Measurements from ENCODE around the gene GADD45B. TPM values are rescaled to one million over a fixed set of nuclear protein-coding genes. Genes with fewer than 3 reads are reported as not detected.

The GADD45B gene
- total and polyA plus RNA-seq, 10 of the 15 experiments (the other 5 are each of a cell fraction or from before 2014, with no cell fraction given) = 2.4 to 180 (median 91.1) TPM

GRCh38 chr19:2426611-2427428 is 49.1 kb upstream of the GADD45B start:
- CTCF ChIA-PET = interaction anchor here (0.6 to 1.5 kb wide), 6 partner anchors 11 to 222 kb away, joined by 3 to 6 read pairs (median 4); no protein-coding TSS in a partner anchor
- SMC1A ChIA-PET (ENCODE audit: uncharacterized antibody, unreplicated experiment) = interaction anchor here (1.3 kb wide), 1 partner anchor 271 kb away, joined by 6 read pairs; no protein-coding TSS in a partner anchor
- H3K27ac ChIP-seq (ENCODE audit: control insufficient read depth, insufficient read depth) = peak overlapping the region; percentile 95
- DNase-seq (ENCODE audit: low read depth, low spot score) (no peak), ATAC-seq (peak; percentile 56), FAIRE-seq (no peak)
- RAD21 ChIA-PET (ENCODE audit: unreplicated experiment) = interaction anchor here (1.1 to 1.8 kb wide), 4 partner anchors 32 to 194 kb away, joined by 5 to 8 read pairs (median 6); partner anchors contain the start of gene GADD45B
- H3K9me3 ChIP-seq (replicated peaks; ENCODE audit: control insufficient read depth, insufficient read depth, low read length) = no peaks in the 10 kb centered on the region
- peak overlapping the region; percentile 39 for H2AFZ ChIP-seq (ENCODE audit: control insufficient read depth, low read depth, low read length)
- H3K9ac ChIP-seq (ENCODE audit: control insufficient read depth, insufficient read depth, low read length) = peak overlapping the region; percentile 89
- WGBS (ENCODE audit: insufficient coverage, insufficient replicate concordance, low lambda C conversion rate, missing lambda C conversion rate) = 3% methylated on average over 66 of the region's 66 CpGs
- intact Hi-C loops (cut with micrococcal nuclease; ENCODE audit: unreplicated experiment) = loop anchor here (1.0 kb wide), 1 partner anchor 29 kb away; the partner anchor contains the start of gene LMNB2
- H4K20me1 ChIP-seq (ENCODE audit: control insufficient read depth, insufficient read depth) = no peaks in the 10 kb centered on the region; the same call in 1 of the 2 replicates
- TSS peak; percentile 74 for BruUV-seq (replicated peaks)
- H3K79me2 ChIP-seq (ENCODE audit: control insufficient read depth, insufficient read depth, low read length) = peaks cover 22% of the 10 kb centered on the region
- in situ Hi-C loops (cut with MboI) = no loop called here
- H3K4me2 ChIP-seq (ENCODE audit: control insufficient read depth, insufficient read depth) = peak overlapping the region; percentile 85
- peaks cover 7 to 20% of the 10 kb centered on the region in 2 experiments; a peak in 3 of 4 replicates for H3K36me3 ChIP-seq (ENCODE audit: control insufficient read depth in 2 of 2, insufficient read depth in 2 of 2, low read length in 1 of 2)
- H3K4me3 ChIP-seq = peak overlapping the region; percentile 94
- no peaks in the 10 kb centered on the region for H3K27me3 ChIP-seq (replicated peaks in 1 of 2; ENCODE audit: control insufficient read depth in 2 of 2, insufficient read depth in 2 of 2, low read length in 1 of 2)
- POLR2A ChIA-PET = interaction anchor here (0.6 to 1.6 kb wide), 7 partner anchors 10 to 169 kb away, joined by 3 to 11 read pairs (median 5); partner anchors contain the start of gene LMNB2
- peaks cover 11% of the 10 kb centered on the region for H3K4me1 ChIP-seq (ENCODE audit: control insufficient read depth, insufficient read depth, low read length)
- TF ChIP-seq LARP7 (IDR thresholded peaks at IDR 0.05) (peak; percentile 46; the same call in 1 of the 2 replicates), PML (IDR thresholded peaks at IDR 0.05; ENCODE audit: low read length) (no peak), BRCA1 (IDR thresholded peaks at IDR 0.05; ENCODE audit: low read depth, low read length) (no peak), ZNF622 (IDR thresholded peaks at IDR 0.05) (no peak), GATAD2B (conservative IDR thresholded peaks at IDR 0.05; ENCODE audit: low read depth) (no peak), SMARCA5 (IDR thresholded peaks at IDR 0.05) (0 out of 2 replicates have a peak, but pooled peaks have one; percentile 66), POLR2A (IDR thresholded peaks at IDR 0.05; ENCODE audit: low read depth, low read length) (no peak), DPF2 (IDR thresholded peaks at IDR 0.05) (no peak), NR2C2 (IDR thresholded peaks at IDR 0.05; ENCODE audit: borderline replicate concordance, control insufficient read depth, insufficient read length, low read depth) (no peak), EP300 (IDR thresholded peaks at IDR 0.05; ENCODE audit: borderline replicate concordance in 1 of 2, control insufficient read depth in 1 of 2, low read depth in 2 of 2, low read length in 2 of 2) (no peak), SIN3A (IDR thresholded peaks at IDR 0.05; ENCODE audit: low read depth, low read length) (peak; percentile 25), BACH1 (IDR thresholded peaks at IDR 0.05; ENCODE audit: borderline replicate concordance) (no peak), JUNB (IDR thresholded peaks at IDR 0.05) (no peak), ZBED1 (IDR thresholded peaks at IDR 0.05; ENCODE audit: borderline replicate concordance) (no peak)
- TF ChIP-seq, protein P1, sequence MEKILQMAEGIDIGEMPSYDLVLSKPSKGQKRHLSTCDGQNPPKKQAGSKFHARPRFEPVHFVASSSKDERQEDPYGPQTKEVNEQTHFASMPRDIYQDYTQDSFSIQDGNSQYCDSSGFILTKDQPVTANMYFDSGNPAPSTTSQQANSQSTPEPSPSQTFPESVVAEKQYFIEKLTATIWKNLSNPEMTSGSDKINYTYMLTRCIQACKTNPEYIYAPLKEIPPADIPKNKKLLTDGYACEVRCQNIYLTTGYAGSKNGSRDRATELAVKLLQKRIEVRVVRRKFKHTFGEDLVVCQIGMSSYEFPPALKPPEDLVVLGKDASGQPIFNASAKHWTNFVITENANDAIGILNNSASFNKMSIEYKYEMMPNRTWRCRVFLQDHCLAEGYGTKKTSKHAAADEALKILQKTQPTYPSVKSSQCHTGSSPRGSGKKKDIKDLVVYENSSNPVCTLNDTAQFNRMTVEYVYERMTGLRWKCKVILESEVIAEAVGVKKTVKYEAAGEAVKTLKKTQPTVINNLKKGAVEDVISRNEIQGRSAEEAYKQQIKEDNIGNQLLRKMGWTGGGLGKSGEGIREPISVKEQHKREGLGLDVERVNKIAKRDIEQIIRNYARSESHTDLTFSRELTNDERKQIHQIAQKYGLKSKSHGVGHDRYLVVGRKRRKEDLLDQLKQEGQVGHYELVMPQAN (conservative IDR thresholded peaks at IDR 0.05) = peak; percentile 40; the same call in 1 of the 2 replicates
- TF ChIP-seq, protein P2, sequence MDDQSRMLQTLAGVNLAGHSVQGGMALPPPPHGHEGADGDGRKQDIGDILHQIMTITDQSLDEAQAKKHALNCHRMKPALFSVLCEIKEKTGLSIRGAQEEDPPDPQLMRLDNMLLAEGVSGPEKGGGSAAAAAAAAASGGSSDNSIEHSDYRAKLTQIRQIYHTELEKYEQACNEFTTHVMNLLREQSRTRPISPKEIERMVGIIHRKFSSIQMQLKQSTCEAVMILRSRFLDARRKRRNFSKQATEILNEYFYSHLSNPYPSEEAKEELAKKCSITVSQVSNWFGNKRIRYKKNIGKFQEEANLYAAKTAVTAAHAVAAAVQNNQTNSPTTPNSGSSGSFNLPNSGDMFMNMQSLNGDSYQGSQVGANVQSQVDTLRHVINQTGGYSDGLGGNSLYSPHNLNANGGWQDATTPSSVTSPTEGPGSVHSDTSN (IDR thresholded peaks at IDR 0.05; ENCODE audit: insufficient replicate concordance, low read depth, low read length) = no peak
- TF ChIP-seq, protein P3, sequence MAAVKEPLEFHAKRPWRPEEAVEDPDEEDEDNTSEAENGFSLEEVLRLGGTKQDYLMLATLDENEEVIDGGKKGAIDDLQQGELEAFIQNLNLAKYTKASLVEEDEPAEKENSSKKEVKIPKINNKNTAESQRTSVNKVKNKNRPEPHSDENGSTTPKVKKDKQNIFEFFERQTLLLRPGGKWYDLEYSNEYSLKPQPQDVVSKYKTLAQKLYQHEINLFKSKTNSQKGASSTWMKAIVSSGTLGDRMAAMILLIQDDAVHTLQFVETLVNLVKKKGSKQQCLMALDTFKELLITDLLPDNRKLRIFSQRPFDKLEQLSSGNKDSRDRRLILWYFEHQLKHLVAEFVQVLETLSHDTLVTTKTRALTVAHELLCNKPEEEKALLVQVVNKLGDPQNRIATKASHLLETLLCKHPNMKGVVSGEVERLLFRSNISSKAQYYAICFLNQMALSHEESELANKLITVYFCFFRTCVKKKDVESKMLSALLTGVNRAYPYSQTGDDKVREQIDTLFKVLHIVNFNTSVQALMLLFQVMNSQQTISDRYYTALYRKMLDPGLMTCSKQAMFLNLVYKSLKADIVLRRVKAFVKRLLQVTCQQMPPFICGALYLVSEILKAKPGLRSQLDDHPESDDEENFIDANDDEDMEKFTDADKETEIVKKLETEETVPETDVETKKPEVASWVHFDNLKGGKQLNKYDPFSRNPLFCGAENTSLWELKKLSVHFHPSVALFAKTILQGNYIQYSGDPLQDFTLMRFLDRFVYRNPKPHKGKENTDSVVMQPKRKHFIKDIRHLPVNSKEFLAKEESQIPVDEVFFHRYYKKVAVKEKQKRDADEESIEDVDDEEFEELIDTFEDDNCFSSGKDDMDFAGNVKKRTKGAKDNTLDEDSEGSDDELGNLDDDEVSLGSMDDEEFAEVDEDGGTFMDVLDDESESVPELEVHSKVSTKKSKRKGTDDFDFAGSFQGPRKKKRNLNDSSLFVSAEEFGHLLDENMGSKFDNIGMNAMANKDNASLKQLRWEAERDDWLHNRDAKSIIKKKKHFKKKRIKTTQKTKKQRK (IDR thresholded peaks at IDR 0.05; ENCODE audit: low read depth, low read length) = no peak
